Right lobe of liver (tissue), 6 donors: Measurements from ENCODE around the gene COL27A1. TPM values are rescaled to one million over a fixed set of nuclear protein-coding genes. Genes with fewer than 3 reads are reported as not detected.

ENCODE experiments used
- ATAC-seq, 4 donors: fragments of 200-7000 bp; cut with Tn5 transposase; one replicate each; pipeline ENCODE4 v1.9.1; 2020; ENCODE audit warnings: mild to moderate bottlenecking in 4 of 4, moderate library complexity in 4 of 4
- DNase-seq, 3 donors: peaks; one replicate each; pipeline ENCODE4 v3.0.0-alpha.2; 2020
- H3K27ac ChIP-seq, 3 donors: fragments of 200-600 bp; one replicate each; pipeline ENCODE4 v1.8.0; 2022
- H3K27me3 ChIP-seq, 2 donors: fragments of 200-600 bp; one replicate each; pipeline ENCODE4 v1.8.0; 2022
- H3K36me3 ChIP-seq, 4 donors: fragments of 200-600 bp; sonication (generic) in 1 of 4; one replicate each; pipeline versions ENCODE4 v1.5.1 to v1.8.0; 2017 to 2022; ENCODE audit warnings: control low read depth in 1 of 4
- H3K4me1 ChIP-seq, 4 donors: fragments of 200-600 bp; sonication (generic) in 1 of 4; one replicate each; pipeline versions ENCODE4 v1.5.1 to v1.8.0; 2017 to 2022; ENCODE audit warnings: control low read depth in 1 of 4
- H3K4me3 ChIP-seq, 3 donors: fragments of 200-600 bp; one replicate each; pipeline ENCODE4 v1.8.0; 2022
- H3K9me3 ChIP-seq, 4 donors: fragments of 200-600 bp; sonication (generic) in 1 of 4; one replicate each; pipeline versions ENCODE4 v1.5.1 to v1.8.0; 2017 to 2022; ENCODE audit warnings: control low read depth in 1 of 4
- POLR2A ChIP-seq: fragments of 450-650 bp; IDR thresholded peaks from one replicate; pipeline ENCODE4 v1.6.1; 2017; ENCODE audit warnings: antibody characterized with exemption, mild to moderate bottlenecking
- WGBS: methylation state at CpG from one replicate; pipeline ENCODE4 v1.1.6; 2018; ENCODE audit warnings: low coverage, low lambda C conversion rate; ENCODE audit not compliant: insufficient coverage; ENCODE audit errors: missing lambda C conversion rate; 5-methylcytosine and 5-hydroxymethylcytosine counted together
- intact Hi-C, 2 donors: fragments of 100-400 bp; cut with DNase I; formaldehyde crosslinking; loops; one replicate each; pipeline versions ENCODE4 v1.11.2 to v1.14.1; 2022
- total RNA-seq, 6 experiments: library from RNA; depleted of rRNA in 2 of 6; stranded (reverse); fragments of >200 nt in 2 of 6; fragmentation: NEBNext Ultra II Directional in 3 of 6; extraction: Animal tissue kit (Norgen Biotek cat#: 25700) in 3 of 6; gene quantifications; one replicate each; pipeline versions ENCODE4 v1.1.0 to v1.2.4, GENCODE V29; 2016 to 2023
- TF ChIP-seq, protein P1 (sequence below), 4 donors: fragments of 200-600 bp in 3 of 4; fragments of 450-650 bp in 1 of 4; IDR thresholded peaks; one replicate each; pipeline versions ENCODE4 v1.5.1 to v1.8.0; 2016 to 2022; ENCODE audit warnings: antibody characterized with exemption in 4 of 4, mild to moderate bottlenecking in 2 of 4
- donor health status: DM: no; HTN: yes; CAD: no.
- donor health status: DM: no; HTN: no; CAD: no.
- donor health status: DM: no; HTN: no; CAD: no.
- donor health status: DM: no; HTN: yes; CAD: no.
- donor health status: DM: no; HTN: yes; CAD: no.

Gene COL27A1
- total RNA-seq, 6 experiments from 2014 or later, result 11.8 to 51.9 (median 29.3) TPM

DNA sequence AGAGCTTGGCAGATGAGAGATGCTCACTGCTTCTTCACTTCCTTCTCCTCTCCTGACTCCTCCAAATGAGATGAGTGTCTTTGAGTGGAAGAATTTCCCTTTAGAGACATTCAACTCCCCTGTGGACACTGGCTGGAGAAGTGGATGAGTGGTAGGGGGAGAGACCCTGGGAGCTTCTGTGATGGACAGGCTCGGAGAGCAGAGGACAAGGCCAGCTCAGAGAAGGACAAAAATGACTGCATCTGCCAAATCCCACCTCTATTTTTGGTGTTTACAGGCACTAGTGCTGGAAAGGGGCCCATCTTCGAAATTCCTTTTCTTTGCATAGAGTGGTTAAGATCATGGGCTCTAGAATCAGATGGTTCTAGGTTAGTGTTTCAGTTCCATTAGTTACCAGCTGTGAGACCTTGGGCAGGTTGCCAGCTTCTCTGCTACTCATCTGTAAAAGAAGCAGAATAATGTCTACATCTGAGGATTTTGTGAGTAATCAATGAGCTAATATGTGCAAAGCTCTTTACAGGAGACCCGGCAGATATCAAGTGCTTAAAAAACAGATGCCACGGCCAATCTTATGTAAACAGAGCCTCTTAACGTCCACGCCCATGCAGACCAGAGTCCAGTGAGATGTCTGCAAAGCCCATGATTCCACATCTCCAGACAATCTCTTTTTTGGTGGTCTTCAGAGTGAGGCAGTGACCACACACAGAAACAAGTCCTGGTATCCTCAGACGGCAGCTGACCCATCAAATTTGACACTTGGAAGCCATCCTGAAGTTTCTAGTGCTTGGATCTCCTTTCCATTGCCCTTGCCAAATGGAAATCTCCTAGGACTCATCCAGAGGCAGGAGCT, 13.6 kb upstream of the COL27A1 start:
- TF ChIP-seq POLR2A, result no peak
- TF ChIP-seq, protein P1, sequence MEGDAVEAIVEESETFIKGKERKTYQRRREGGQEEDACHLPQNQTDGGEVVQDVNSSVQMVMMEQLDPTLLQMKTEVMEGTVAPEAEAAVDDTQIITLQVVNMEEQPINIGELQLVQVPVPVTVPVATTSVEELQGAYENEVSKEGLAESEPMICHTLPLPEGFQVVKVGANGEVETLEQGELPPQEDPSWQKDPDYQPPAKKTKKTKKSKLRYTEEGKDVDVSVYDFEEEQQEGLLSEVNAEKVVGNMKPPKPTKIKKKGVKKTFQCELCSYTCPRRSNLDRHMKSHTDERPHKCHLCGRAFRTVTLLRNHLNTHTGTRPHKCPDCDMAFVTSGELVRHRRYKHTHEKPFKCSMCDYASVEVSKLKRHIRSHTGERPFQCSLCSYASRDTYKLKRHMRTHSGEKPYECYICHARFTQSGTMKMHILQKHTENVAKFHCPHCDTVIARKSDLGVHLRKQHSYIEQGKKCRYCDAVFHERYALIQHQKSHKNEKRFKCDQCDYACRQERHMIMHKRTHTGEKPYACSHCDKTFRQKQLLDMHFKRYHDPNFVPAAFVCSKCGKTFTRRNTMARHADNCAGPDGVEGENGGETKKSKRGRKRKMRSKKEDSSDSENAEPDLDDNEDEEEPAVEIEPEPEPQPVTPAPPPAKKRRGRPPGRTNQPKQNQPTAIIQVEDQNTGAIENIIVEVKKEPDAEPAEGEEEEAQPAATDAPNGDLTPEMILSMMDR (IDR thresholded peaks at IDR 0.05), result no peak
- Histone ChIP-seq H3K9me3 (no peaks in the 10 kb centered on the region), H3K4me1 (peaks cover 0 to 7% (median 0%) of the 10 kb centered on the region in 4 donors), H3K4me3 (no peak overlapping the region), H3K36me3 (no peaks in the 10 kb centered on the region), H3K27ac (no peak overlapping the region), H3K27me3 (no peaks in the 10 kb centered on the region)
- 34% methylated on average over 6 of the region's 7 CpGs for WGBS
- no peak for DNase-seq
- intact Hi-C loops, result no loop called here
- peak; percentile 57 to 84 (median 72) for ATAC-seq

DNA sequence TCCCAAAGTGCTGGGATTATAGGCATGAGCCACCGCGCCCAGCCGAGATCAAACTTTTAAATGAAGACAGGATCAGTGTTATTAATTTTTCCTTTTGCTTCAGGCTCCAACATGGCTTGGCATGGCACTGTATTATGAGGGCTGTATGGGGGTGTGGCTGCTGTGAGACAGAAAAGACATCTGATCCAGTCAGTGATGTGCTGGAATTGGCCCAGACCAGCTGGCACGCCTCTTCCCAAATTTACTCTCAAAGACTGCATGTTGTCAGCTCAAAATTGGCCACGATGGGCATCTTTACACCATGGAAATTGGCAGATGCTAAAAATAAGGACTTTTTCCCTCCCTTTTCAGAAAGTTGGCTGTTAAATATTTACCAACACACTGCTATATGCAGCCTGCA, 12.1 kb upstream of the COL27A1 start:
- Histone ChIP-seq H3K4me1 (peaks cover 0 to 7% (median 0%) of the 10 kb centered on the region in 4 donors), H3K36me3 (no peaks in the 10 kb centered on the region), H3K9me3 (no peaks in the 10 kb centered on the region), H3K4me3 (no peak overlapping the region), H3K27ac (no peak overlapping the region), H3K27me3 (no peaks in the 10 kb centered on the region)
- ATAC-seq (no peak), DNase-seq (no peak)
- 94% methylated on average over 5 of the region's 5 CpGs for WGBS
- no peak for TF ChIP-seq POLR2A
- TF ChIP-seq, protein P1 (IDR thresholded peaks at IDR 0.05), result no peak
- intact Hi-C loops, result no loop called here

DNA sequence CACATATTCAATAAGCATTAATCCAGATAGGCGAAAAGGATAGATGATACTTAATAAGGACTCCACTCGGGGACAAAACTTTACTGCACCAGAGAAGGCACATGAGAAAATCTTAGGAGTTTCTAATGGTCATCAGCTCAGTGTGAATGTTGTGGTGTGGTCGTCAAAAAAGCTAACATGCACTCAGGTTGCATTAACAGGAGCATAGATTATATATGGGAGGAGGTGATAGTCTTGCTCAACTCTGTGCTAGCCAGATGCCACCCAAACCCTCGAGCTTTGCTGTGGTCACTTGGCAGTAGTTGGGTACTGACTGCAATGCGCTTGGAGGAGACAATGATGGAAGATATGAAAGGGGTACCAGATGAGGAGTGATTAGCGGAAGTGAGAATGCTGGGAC, 8.6 kb upstream of the COL27A1 start:
- DNase-seq (no peak), ATAC-seq (no peak)
- no peak overlapping the region for H3K27ac ChIP-seq
- WGBS, result 84% methylated on average over 6 of the region's 6 CpGs
- no peaks in the 10 kb centered on the region for H3K36me3 ChIP-seq
- peaks cover 0 to 4% (median 0%) of the 10 kb centered on the region in 4 donors for H3K4me1 ChIP-seq
- TF ChIP-seq POLR2A, result no peak
- TF ChIP-seq, protein P1 (IDR thresholded peaks at IDR 0.05), result no peak
- H3K27me3 ChIP-seq, result no peaks in the 10 kb centered on the region
- intact Hi-C loops, result no loop called here
- no peak overlapping the region for H3K4me3 ChIP-seq
- no peaks in the 10 kb centered on the region for H3K9me3 ChIP-seq

DNA sequence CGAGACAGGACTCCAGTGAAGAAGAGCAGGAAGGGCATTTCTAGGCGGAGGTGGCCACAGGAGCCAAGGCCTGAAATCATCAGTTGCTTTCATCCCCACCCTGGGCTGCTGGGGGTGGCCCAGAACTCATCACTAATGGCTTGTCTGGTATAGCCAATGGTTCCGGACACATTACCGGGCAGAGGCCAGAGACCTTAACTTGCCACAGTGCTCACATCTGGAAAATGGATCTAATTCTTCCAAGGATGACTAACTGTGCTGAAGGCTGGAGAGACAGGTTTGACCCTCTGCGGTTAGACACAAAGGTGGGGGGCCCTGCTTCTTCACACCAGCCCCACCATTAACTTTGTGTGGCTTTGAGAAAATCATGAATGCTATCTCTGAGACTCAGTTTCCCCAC, 6.2 kb upstream of the COL27A1 start:
- TF ChIP-seq, protein P1 (IDR thresholded peaks at IDR 0.05), result no peak
- no peak for TF ChIP-seq POLR2A
- WGBS, result 50% methylated on average over 1 of the region's 5 CpGs
- Histone ChIP-seq H3K4me1 (peaks cover 0 to 9% (median 0%) of the 10 kb centered on the region in 4 donors), H3K27me3 (no peaks in the 10 kb centered on the region), H3K9me3 (no peaks in the 10 kb centered on the region), H3K36me3 (no peaks in the 10 kb centered on the region), H3K27ac (no peak overlapping the region), H3K4me3 (no peak overlapping the region)
- ATAC-seq (no peak), DNase-seq (no peak)
- intact Hi-C loops, result no loop called here
